Measurements from ENCODE around the gene TTC36.
"Not testable (repeated sequence)": the region's sequence is repeated elsewhere in the genome, so short reads cannot be mapped to it uniquely, and the experiment has no call there.

Gene TTC36

DNA sequence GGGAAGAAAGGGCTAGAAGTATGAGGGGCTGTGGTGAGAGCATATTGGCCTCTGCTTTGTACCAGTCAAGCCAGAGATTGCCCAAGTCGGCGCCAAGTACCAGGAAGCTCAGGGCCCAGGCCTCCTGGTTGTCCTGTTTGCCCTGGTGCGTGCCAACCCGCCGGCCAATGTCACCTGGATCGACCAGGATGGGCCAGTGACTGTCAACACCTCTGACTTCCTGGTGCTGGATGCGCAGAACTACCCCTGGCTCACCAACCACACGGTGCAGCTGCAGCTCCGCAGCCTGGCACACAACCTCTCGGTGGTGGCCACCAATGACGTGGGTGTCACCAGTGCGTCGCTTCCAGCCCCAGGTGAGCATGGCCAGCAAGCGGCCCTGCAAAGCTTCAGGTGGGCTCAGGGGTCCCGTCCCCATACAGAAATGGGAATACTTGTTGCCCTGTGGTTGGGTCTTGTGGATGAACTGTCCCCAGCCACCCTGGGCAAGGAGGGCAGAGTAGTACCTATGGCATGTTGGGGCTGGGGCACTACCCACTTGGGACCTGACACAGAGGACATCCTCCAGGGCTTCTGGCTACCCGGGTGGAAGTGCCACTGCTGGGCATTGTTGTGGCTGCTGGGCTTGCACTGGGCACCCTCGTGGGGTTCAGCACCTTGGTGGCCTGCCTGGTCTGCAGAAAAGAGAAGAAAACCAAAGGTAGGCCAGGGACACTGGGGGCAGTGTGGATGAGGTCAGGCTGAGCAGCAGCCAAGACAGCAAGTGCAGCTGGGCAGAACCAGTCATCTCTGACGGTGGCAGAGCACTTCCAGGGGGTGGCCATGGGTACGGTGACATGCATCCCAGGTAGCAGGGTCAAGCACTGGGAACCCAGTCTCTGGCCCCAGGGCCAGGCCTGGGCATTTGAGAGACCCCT lies 5.8 kb downstream of the TTC36 start:
- no peak for DNase-seq

DNA sequence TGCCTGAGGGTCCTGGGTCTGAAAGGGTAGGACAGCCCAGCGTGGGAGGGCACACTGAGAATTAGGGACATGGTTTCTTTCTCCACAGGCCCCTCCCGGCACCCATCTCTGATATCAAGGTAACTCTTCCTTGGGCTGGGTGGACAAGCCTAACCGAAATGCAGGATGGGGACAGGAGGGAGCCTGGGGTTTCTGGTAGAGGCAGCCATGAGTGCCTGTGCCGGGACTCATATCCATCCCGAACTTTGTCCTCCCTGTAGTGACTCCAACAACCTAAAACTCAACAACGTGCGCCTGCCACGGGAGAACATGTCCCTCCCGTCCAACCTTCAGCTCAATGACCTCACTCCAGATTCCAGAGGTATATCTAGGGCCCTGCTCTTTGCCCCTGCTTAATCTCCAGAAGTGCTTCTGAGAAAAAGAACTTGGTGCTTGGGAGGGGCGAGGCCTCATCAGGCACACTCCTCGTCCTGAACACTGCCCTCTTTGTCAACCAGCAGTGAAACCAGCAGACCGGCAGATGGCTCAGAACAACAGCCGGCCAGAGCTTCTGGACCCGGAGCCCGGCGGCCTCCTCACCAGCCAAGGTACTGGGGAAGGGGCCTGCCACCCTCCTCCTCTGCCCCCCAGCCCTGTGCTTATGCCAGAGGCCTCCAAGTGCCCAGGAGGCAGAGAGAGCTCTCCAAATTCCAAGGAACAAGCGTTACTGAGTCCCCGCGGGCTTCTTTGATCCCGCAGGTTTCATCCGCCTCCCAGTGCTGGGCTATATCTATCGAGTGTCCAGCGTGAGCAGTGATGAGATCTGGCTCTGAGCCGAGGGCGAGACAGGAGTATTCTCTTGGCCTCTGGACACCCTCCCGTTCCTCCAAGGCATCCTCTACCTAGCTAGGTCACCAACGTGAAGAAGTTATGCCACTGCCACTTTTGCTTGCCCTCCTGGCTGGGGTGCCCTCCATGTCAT lies 6.8 kb downstream of the TTC36 start:
- DNase-seq: no peak

DNA sequence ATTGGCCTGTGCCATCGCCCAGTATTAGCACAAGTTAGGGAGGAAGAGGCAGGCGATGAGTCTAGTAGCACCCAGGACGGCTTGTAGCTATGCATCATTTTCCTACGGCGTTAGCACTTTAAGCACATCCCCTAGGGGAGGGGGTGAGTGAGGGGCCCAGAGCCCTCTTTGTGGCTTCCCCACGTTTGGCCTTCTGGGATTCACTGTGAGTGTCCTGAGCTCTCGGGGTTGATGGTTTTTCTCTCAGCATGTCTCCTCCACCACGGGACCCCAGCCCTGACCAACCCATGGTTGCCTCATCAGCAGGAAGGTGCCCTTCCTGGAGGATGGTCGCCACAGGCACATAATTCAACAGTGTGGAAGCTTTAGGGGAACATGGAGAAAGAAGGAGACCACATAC lies 8.0 kb downstream of the TTC36 start:
- DNase-seq: no peak

DNA sequence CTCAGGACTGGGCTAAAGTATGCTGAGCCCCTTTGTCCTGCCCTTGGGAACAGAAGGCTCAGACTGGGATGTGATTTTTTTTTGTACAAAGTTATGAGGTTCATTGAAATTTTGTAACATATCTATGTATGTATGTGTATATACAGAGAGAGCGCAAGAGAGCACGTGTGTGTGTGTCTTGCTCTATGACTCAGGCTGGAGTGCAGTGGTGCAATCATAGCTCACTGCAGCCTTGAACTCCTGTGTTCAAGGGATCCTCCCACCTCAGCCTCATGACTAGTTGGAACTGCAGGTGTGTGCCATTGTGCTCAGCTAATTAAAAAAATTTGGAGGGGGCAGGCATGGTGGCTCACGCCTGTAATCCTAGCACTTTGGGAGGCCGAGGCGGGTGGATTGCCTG lies 9.5 kb downstream of the TTC36 start:
- no peak for DNase-seq

DNA sequence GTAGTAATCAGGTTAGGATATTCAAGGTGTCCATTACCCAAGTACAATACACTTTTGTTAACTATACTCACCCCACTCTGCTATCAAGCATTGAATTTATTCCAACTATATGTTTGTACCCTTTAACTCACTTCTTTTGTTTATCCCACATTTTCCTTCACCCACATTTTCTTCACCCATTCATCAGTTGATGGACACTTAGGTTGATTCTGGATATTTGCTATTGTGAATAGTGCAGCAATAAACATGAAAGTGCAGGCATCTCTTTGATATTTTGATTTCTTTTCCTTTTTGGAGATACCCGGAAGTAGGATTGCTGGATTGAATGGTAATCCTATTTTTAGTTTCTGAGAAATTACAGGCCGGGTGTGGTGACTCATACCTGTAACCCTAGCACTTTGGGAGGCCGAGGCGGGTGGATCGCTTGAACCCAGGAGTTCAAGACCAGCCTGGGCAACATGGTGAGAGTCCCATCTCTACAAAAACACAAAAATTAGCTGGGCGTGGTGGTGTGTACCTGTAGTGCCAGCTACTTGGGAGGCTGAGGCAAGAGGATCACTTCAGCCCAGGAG lies 10.2 kb downstream of the TTC36 start:
- no peak for DNase-seq

DNA sequence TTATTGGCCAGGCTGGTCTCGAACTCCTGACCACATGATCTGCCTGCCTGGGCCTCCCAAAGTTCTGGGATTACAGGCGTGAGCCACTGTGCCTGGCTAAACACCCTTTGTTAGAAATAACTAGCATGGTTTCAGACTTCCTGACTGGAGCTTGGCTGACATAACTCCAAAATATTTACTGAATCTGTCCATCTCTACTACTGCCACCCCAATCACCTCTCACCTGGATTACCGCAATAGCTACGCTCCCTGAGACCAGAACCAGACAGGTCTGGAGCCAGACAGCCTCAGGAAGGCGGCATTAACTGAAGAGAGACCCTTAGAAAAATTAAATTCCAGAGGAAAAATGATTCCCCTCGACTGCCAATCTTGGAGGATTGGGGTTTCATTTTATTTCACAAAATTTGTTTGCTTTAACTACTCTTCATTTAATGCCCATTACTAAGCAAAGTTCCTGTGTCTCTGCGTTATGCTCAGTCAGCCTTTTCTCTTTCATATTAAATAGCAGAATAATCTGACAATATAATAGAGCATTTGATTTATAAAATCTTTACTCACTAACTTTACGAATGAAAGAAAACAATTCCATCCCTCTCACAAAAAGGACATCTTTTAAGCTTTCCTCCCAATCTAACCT lies 16.9 kb downstream of the TTC36 start:
- no peak for DNase-seq

DNA sequence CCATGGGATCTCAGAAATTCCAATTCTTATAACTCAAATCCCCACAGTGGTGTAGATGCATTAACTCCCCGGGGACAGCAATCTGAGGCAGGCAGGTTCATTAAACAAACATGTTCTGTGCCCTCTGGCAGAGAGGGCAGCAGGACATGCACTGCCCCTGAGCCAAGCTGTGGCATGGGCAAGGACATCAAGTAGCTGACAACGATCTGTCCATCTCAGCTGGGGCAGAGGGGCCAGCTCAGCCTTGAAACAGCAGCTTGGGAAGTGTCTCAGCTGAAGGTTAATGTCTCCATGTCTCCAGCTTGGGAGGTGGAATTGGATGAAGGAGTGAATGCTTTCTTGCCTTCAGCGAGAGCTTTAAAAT lies 17.4 kb downstream of the TTC36 start:
- DNase-seq: no peak

DNA sequence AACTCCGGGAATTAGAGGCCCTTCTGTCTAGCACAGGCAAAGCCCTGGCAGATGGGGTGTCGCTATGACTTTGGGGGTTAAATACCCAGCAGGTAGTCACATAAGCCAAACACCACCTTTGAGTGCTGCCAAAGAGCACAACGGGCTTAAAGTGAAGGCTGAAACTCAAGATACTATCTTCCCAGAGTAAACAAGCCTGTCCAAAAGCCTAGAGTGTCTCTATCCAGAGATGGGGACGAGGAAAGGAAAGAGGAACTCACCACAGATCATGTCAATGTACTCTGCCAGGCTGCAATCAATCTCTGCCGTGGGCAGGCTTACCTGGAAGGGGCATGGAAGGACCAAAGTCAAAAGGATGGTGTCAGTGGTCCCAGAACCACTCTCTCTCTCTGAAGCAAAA lies 18.3 kb downstream of the TTC36 start:
- DNase-seq: no peak

DNA sequence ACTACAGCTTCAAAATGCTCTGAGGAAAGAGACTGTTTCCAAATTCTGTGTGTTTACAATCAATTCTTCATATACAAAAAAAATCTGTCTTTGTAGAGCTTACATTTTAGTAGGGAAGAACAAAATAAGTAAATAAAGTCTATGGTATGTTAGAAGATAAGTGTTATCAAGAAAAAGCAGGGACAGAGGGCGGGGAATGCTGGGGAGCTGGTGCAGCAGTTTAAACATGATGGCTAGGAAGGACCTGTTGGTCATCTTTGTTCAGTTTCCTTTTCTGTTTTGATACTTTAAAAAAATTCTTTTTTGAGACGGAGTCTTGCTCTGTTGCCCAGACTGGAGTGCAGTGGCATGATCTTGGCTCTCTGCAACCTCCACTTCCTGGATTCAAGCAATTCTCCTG lies 19.9 kb downstream of the TTC36 start:
- no peak for DNase-seq

DNA sequence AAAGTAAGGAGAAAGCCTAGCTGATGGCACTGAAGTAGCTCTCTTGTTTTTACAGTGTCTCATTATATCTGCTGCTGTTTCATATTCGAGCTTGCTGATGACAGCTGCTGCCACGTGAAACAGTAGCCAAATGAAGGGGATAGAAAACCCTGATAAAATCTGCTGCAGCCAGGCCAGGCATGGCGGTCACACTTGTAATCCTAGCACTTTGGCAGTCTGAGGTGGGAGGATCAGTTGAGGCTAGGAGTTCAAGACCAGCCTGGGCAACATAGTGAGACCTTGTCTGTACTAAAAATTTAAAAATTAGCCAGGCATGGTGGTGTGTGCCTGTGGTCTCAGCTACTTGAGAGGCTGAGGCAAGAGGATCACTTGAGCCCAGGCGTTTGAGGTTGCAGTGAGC lies 25.1 kb downstream of the TTC36 start:
- no peak for DNase-seq

DNA sequence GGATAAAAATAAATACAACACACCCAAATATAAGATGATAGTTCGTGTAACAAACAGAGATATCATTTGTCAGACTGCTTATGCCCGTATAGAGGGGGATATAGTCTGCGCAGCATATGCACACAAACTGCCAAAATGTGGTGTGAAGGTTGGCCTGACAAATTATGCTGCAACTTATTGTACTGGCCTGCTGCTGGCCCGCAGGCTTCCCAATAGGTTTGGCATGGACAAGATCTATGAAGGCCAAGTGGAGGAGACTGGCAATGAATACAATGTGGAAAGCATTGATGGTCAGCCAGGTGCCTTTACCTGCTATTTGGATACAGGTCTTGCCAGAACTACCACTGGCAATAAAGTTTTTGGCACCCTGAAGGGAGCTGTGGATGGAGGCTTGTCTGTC lies 33.5 kb downstream of the TTC36 start:
- DNase-seq: no peak

DNA sequence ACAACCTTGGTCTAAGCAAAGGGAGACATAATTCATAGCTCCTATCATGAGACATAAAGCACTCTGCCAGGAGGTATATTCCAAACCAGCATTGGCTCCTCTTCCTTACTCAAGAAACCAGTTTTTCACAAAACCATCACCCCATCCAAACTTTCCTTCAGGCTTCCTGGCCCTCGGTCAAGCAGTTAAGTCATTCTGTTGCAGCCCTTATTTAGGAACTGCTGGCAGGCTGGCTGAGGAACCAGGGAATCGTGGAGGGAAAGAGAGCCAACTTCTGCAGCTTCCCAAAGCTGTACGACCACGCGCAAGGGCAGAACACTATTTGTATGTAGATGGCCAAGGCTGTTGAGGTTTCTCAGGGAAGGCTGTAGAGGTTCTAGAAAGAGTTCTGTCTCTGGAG lies 37.8 kb downstream of the TTC36 start:
- DNase-seq: peak; percentile 22

DNA sequence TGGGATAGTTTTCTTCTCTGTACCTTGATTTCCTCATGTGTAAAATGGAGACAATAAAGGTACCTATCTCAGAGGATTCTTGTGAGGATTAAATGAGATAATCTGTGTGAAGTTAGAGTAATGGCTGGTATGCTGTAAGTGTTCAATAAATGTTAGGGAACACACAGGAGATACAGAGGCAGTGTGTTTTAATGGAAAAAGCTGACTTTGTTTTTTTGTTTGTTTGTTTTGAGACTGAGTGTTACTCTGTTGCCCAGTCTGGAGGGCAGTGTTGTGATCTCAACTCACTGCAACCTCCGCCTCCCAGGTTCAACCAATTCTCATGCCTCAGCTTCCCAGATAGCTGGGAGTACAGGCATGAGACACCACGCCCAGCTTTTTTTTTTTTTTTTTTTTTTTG lies 42.4 kb downstream of the TTC36 start:
- DNase-seq: no peak

DNA sequence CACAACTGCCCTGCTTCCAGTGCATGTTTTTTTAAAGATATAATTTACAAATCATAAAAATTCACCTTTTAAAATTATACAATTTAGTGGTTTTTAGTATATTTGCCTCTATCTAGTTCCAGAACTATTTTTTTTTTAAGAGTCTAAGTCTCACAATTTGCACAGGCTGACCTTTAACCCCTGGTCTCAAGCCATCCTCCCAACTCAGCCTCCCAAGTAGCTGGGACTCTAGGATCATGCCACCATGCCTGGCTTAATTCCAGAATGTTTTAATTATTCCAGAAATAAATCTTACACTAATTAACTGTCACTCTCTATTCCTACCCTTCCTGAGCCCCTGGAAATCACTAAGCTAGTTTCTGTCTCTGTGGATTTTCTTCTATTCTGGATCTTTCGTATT lies 43.5 kb downstream of the TTC36 start:
- no peak for DNase-seq

DNA sequence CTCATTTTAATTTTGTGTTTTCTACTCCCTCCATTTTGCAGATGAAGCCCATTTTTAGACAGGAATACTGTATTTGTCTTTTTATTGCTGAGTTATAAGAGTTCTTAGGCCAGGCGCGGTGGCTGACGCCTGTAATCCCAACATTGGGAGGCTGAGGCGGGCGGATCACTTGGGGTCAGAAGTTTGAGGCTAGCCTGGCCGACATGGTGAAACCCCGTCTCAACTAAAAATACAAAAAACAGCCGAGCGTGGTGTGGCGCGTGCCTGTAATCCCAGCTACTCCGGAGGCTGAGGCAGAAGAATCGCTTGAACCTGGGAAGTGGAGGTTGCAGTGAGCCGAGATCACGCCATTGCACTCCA lies 44.4 kb downstream of the TTC36 start:
- not testable (repeated sequence) for DNase-seq

DNA sequence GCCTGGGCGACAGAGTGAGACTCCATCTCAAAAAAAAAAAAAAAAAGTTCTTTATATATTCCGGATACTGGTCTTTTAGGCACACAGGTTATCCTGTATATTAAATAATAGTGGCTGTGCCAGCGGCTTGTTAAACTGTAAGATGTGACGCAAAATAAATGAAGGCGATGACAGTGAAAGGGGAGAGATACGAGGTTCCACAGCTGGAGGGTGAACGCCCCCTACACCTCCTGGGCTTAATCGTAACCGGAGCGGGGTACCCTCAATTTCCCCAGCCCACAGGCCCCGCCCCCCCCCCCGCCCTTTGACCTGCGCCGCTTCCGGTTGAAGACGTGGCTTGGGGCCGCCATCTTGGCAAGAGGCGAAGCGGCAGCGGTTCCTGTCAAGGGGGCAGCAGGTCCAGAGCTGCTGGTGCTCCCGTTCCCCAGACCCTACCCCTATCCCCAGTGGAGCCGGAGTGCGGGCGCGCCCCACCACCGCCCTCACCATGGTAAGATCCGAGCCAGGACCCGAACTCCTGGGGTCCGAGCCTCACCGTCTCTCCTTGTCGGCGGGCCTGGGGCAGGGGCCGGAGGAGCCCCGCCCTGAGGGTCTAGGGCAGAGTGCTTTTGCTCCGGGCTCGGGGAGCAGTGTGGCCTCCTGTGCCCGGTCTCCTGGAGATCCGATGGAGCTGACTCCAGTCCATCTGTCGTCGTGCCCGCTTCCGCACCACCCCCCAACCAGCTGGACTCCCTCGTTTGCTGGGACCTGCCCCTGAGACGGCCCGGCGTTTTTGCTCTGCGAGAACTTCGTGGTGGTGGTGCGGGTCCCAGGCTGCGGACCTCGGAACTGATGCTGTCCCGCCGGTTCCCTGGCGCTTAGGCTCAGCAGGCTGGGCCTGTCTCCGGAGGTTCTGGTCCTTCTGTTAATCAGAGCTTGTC lies 45.0 kb downstream of the TTC36 start, which contains the start of gene ARCN1:
ARCN1 (plus strand) TSS at position 349 of the 920 bp plus-strand sequence; CDS start at position 488, 139 bp downstream.
- peak; percentile 46 for DNase-seq

DNA sequence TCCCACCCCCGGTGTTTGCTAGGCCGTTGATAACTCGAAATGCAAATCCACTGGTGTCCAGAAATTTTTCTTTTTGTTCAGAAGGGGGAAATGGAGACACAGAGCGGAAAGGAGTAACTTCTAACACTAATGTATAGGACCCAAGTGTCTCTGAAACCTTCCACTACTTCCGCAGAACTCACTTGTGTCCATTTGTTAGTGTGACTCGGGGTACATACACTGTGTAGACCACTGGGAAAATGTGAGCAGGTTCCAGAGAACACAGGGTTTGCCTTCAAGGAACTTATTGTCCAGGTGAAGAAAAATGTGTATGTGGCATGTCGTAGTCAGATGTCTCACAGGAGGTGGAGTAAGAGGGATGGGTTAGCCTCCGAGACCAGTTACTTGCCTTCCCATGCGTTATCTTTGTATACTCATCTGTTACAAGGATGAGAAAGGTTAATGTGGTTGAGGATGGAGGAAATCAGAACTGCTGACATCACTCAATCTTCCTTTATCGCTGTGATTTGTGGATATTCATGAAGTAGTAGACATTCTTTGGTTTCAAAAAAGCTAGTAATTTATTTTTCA lies 45.8 kb downstream of the TTC36 start:
- no peak for DNase-seq

DNA sequence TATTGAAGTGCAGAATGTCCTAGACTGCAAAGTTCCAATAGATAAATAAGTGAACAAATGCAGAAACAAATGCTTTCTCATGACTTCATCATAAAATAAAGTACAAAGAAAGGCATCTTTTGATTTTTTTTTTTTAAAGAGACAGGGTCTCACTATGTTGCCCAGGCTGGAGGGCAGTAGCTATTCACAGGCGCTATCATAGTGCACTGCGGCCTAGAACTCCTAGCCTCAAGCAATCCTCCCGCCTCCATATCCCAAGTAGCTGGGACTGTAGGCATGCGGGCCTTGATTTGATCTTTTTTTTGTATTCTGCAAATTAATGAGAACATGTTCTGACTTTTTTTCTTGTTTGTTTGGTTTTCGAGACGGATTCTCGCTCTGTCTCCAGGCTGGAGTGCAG lies 47.4 kb downstream of the TTC36 start:
- DNase-seq: no peak

DNA sequence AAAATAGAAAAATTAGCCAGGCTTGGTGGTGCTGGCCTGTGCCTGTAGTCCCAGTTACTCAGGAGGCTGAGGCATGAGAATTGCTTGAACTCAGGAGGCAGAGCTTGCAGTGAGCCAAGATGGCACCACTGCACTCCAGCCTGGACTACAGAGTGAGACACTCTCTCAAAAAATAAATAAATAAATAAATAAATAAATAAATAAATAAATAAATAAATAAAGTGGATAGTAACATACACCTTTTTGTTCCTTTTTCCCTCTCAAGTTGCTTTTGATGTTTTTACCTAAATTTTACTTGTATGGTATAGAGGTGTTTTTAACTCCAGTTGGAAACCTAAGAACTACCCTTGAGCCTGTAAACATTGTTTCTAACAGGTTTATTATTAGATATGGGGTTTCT lies 50.7 kb downstream of the TTC36 start:
- not testable (repeated sequence) for DNase-seq
